Stomach (tissue), 4 donors: Measurements from ENCODE around the gene ZKSCAN8.

ENCODE experiments used
- POLR2A ChIP-seq, 4 donors: fragments of 450-650 bp; IDR thresholded peaks; one replicate each; pipeline ENCODE4 v1.6.1; 2016; ENCODE audit warnings: antibody characterized with exemption in 4 of 4, control low read depth in 2 of 4, mild to moderate bottlenecking in 1 of 4, moderate library complexity in 1 of 4
- TF ChIP-seq, protein P1 (sequence below), 7 experiments: fragments of 450-650 bp in 4 of 7; fragments of 200-600 bp in 3 of 7; sonication (generic) in 3 of 7; IDR thresholded peaks; one replicate each; pipeline ENCODE4 v1.5.1; 2016 to 2019; ENCODE audit warnings: antibody characterized with exemption in 7 of 7, control low read depth in 2 of 7, mild to moderate bottlenecking in 1 of 7

DNA sequence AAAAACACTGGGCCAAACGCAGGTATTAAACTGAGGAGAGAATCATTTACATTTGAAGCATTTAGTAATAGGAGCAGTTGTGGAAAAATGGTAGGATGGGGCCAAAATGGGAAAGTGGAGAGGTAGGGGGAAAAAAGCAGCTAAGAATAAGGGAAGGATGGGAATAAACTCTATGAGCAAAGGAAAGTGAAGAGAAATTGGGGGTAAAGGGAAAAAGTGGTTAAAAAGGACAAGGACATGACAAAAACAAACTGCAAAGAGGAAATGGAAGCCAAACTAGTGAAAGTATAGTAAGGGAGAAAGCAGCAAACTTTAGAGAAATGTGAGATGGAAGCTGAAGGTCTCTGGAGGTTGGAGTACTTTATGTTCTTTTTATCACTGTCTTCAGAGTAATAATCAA, 23.5 kb upstream of the ZKSCAN8 start:
- TF ChIP-seq POLR2A (IDR thresholded peaks at IDR 0.05): no peak
- TF ChIP-seq, protein P1, sequence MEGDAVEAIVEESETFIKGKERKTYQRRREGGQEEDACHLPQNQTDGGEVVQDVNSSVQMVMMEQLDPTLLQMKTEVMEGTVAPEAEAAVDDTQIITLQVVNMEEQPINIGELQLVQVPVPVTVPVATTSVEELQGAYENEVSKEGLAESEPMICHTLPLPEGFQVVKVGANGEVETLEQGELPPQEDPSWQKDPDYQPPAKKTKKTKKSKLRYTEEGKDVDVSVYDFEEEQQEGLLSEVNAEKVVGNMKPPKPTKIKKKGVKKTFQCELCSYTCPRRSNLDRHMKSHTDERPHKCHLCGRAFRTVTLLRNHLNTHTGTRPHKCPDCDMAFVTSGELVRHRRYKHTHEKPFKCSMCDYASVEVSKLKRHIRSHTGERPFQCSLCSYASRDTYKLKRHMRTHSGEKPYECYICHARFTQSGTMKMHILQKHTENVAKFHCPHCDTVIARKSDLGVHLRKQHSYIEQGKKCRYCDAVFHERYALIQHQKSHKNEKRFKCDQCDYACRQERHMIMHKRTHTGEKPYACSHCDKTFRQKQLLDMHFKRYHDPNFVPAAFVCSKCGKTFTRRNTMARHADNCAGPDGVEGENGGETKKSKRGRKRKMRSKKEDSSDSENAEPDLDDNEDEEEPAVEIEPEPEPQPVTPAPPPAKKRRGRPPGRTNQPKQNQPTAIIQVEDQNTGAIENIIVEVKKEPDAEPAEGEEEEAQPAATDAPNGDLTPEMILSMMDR (IDR thresholded peaks at IDR 0.05): no peak
